H1 (cell line): Measurements from ENCODE around the gene SLC25A21. TPM values are rescaled to one million over a fixed set of nuclear protein-coding genes. Genes with fewer than 3 reads are reported as not detected.
A peak's percentile ranks its signal among the peaks of the same experiment; 100 is the strongest.

Source experiments
- CTCF ChIA-PET: fragments of 300-600 bp; sonication (Branson Sonifier 250); formaldehyde crosslinking; loops from one replicate; lab custom pipeline; 2021; ENCODE audit not compliant: partially characterized antibody; lab: Charles Lee
- POLR2A ChIA-PET: fragments of 300-600 bp; sonication (Branson Sonifier 250); formaldehyde crosslinking; loops from one replicate; lab custom pipeline; 2021; ENCODE audit warnings: inconsistent platforms; ENCODE audit not compliant: partially characterized antibody; lab: Charles Lee
- DNase-seq, 2 experiments: peaks; one replicate each; pipeline versions ENCODE4 v3.0.0 to v3.0.0-alpha.2; 2010 to 2022; ENCODE audit warnings: low spot score in 2 of 2, low read depth in 1 of 2, mixed read lengths in 1 of 2
- FAIRE-seq: peaks from 2 replicates; lab custom pipeline; 2011; peaks lifted over from hg19 to GRCh38; lab: Jason Lieb, UNC
- H2AFZ ChIP-seq: 2 replicates; pipeline ENCODE4 v1.8.1; 2012; ENCODE audit warnings: low read length, inconsistent platforms
- H2AK5ac ChIP-seq: 2 replicates; pipeline ENCODE4 v1.6.1; 2013; ENCODE audit warnings: low read depth, low read length
- H2BK120ac ChIP-seq: replicated peaks from 2 replicates; pipeline ENCODE3; 2013; ENCODE audit warnings: low read depth, low read length, inconsistent platforms
- H2BK12ac ChIP-seq: 2 replicates; pipeline ENCODE4 v1.6.1; 2013; ENCODE audit warnings: low read depth, low read length
- H2BK15ac ChIP-seq: 2 replicates; pipeline ENCODE4 v1.6.1; 2013; ENCODE audit warnings: low read length
- H2BK20ac ChIP-seq: 2 replicates; pipeline ENCODE4 v1.6.1; 2013; ENCODE audit warnings: low read length
- H2BK5ac ChIP-seq: 2 replicates; pipeline ENCODE4 v1.6.1; 2013; ENCODE audit warnings: low read depth, low read length
- H3K14ac ChIP-seq: 2 replicates; pipeline ENCODE4 v1.6.1; 2013; ENCODE audit warnings: inconsistent platforms; ENCODE audit not compliant: insufficient read length
- H3K18ac ChIP-seq: 2 replicates; pipeline ENCODE4 v1.6.1; 2013; ENCODE audit warnings: low read length; ENCODE audit errors: extremely low read depth
- H3K23ac ChIP-seq: 2 replicates; pipeline ENCODE4 v1.6.1; 2013; ENCODE audit warnings: inconsistent platforms; ENCODE audit not compliant: insufficient read length
- H3K23me2 ChIP-seq: 2 replicates; pipeline ENCODE4 v1.6.1; 2013; ENCODE audit warnings: low read depth, low read length
- H3K27ac ChIP-seq: 2 replicates; pipeline ENCODE4 v1.6.1; 2011; ENCODE audit warnings: low read depth, low read length, inconsistent platforms
- H3K27me3 ChIP-seq, 4 experiments: replicated peaks in 1 of 4; 1 replicate in 1 of 4; 2 replicates in 3 of 4; pipeline versions ENCODE4 v1.6.1 to v1.8.1; 2011 to 2013; ENCODE audit warnings: low read length in 3 of 4, mild to moderate bottlenecking in 3 of 4, inconsistent platforms in 2 of 4, mixed read lengths in 2 of 4, moderate library complexity in 1 of 4; ENCODE audit not compliant: control insufficient read depth in 3 of 4, insufficient read depth in 3 of 4; ENCODE audit errors: extremely low read depth in 1 of 4
- H3K36me3 ChIP-seq, 4 experiments: 2 replicates each; pipeline versions ENCODE4 v1.6.1 to v1.8.1; 2011 to 2013; ENCODE audit warnings: mild to moderate bottlenecking in 4 of 4, low read length in 3 of 4, moderate library complexity in 2 of 4, control low read depth in 1 of 4, inconsistent platforms in 1 of 4; ENCODE audit not compliant: insufficient read depth in 4 of 4, control insufficient read depth in 2 of 4
- H3K4ac ChIP-seq: replicated peaks from 2 replicates; pipeline ENCODE3; 2013; ENCODE audit warnings: low read length, low read depth, mixed read lengths, inconsistent platforms; ENCODE audit not compliant: insufficient read length
- H3K4me1 ChIP-seq, 4 experiments: replicated peaks in 1 of 4; 1 replicate in 1 of 4; 2 replicates in 3 of 4; pipeline versions ENCODE4 v1.6.1 to v1.8.1; 2011 to 2013; ENCODE audit warnings: low read length in 3 of 4, inconsistent platforms in 2 of 4, mixed read lengths in 1 of 4; ENCODE audit not compliant: insufficient read depth in 4 of 4, control insufficient read depth in 3 of 4
- H3K4me2 ChIP-seq, 2 experiments: 2 replicates each; pipeline versions ENCODE4 v1.6.1 to v1.8.1; 2011 to 2013; ENCODE audit warnings: low read depth in 2 of 2, low read length in 2 of 2, control low read depth in 1 of 2, inconsistent platforms in 1 of 2, mild to moderate bottlenecking in 1 of 2; ENCODE audit not compliant: insufficient read depth in 1 of 2
- H3K4me3 ChIP-seq, 4 experiments: fragments of 200-600, 300-600 bp in 1 of 4; sonication (generic), shearing (Covaris generic), sonication (Bioruptor Twin) in 1 of 4; 2 replicates each; pipeline versions ENCODE4 v1.5.1 to v1.8.1; 2011 to 2016; ENCODE audit warnings: low read length in 4 of 4, low read depth in 3 of 4, control low read depth in 2 of 4, inconsistent platforms in 2 of 4, mild to moderate bottlenecking in 2 of 4, mixed read lengths in 1 of 4, moderate library complexity in 1 of 4; ENCODE audit not compliant: insufficient read depth in 2 of 4; ENCODE audit errors: extremely low read depth in 1 of 4
- H3K56ac ChIP-seq: replicated peaks from 2 replicates; pipeline ENCODE3; 2013; ENCODE audit warnings: low read depth, mild to moderate bottlenecking, mixed read lengths, low read length, inconsistent platforms; ENCODE audit not compliant: insufficient read length
- H3K79me1 ChIP-seq: 2 replicates; pipeline ENCODE4 v1.6.1; 2013; ENCODE audit warnings: low read depth, low read length, control low read depth
- H3K79me2 ChIP-seq, 2 experiments: 2 replicates each; pipeline versions ENCODE4 v1.6.1 to v1.8.1; 2012 to 2013; ENCODE audit warnings: low read length in 2 of 2, mild to moderate bottlenecking in 2 of 2, inconsistent platforms in 1 of 2; ENCODE audit not compliant: insufficient read depth in 2 of 2, control insufficient read depth in 1 of 2
- H3K9ac ChIP-seq, 4 experiments: replicated peaks in 1 of 4; 1 replicate in 1 of 4; 2 replicates in 3 of 4; pipeline versions ENCODE4 v1.6.1 to v1.8.1; 2011 to 2013; ENCODE audit warnings: low read depth in 3 of 4, low read length in 3 of 4, control low read depth in 2 of 4, mild to moderate bottlenecking in 2 of 4, moderate library complexity in 2 of 4, inconsistent platforms in 1 of 4; ENCODE audit errors: extremely low read depth in 1 of 4
- H3K9me3 ChIP-seq, 2 experiments: 2 replicates each; pipeline versions ENCODE4 v1.6.1 to v1.8.1; 2012 to 2013; ENCODE audit warnings: mild to moderate bottlenecking in 2 of 2, moderate library complexity in 2 of 2, control low read depth in 1 of 2, inconsistent platforms in 1 of 2, low read depth in 1 of 2, low read length in 1 of 2, mixed read lengths in 1 of 2; ENCODE audit not compliant: insufficient read depth in 2 of 2
- H4K20me1 ChIP-seq, 2 experiments: replicated peaks in 1 of 2; 2 replicates each; pipeline versions ENCODE3 to v1.8.1; 2011 to 2013; ENCODE audit warnings: inconsistent platforms in 2 of 2, low read length in 2 of 2, mild to moderate bottlenecking in 1 of 2; ENCODE audit not compliant: insufficient read depth in 2 of 2, control insufficient read depth in 1 of 2
- H4K5ac ChIP-seq: 2 replicates; pipeline ENCODE4 v1.6.1; 2013; ENCODE audit warnings: low read length, low read depth, mixed read lengths, inconsistent platforms; ENCODE audit not compliant: insufficient read length
- H4K8ac ChIP-seq: 2 replicates; pipeline ENCODE4 v1.8.0; 2013; ENCODE audit warnings: mild to moderate bottlenecking, moderate library complexity, low read length, inconsistent platforms; ENCODE audit not compliant: insufficient read depth; ENCODE audit errors: extremely low read depth
- H4K91ac ChIP-seq: replicated peaks from 2 replicates; pipeline ENCODE3; 2013; ENCODE audit warnings: low read length, mixed read lengths, inconsistent platforms; ENCODE audit not compliant: insufficient read length
- JUND ChIP-seq: IDR thresholded peaks from 2 replicates; pipeline ENCODE4 v1.6.1; 2011; ENCODE audit warnings: mild to moderate bottlenecking, improper control_type of control experiment, low read length
- MAFK ChIP-seq: IDR thresholded peaks from 2 replicates; pipeline ENCODE4 v1.6.1; 2012; ENCODE audit warnings: low read depth, mild to moderate bottlenecking, improper control_type of control experiment, low read length
- WGBS, 2 experiments: shearing (Covaris generic) in 1 of 2; methylation state at CpG; one replicate each; pipeline versions ENCODE4 v1.1.6 to v1.1.7; 2013 to 2015; ENCODE audit warnings: low lambda C conversion rate in 2 of 2, mixed read lengths in 2 of 2, inconsistent platforms in 1 of 2, low coverage in 1 of 2, missing lambda C conversion rate in 1 of 2; ENCODE audit not compliant: insufficient replicate concordance in 2 of 2, insufficient coverage in 1 of 2, insufficient read length in 1 of 2; ENCODE audit errors: extremely low coverage in 1 of 2, missing lambda C conversion rate in 1 of 2; 5-methylcytosine and 5-hydroxymethylcytosine counted together
- polyA plus RNA-seq, 7 experiments: library from polyadenylated mRNA; depleted of rRNA in 3 of 7; stranded (reverse) in 5 of 7; unstranded in 2 of 7; fragments of >200 nt in 5 of 7; fragments of 200-250 nt in 2 of 7; gene quantifications; 1 replicate in 5 of 7; 2 replicates in 1 of 7; 4 replicates in 1 of 7; pipeline versions ENCODE4 v1.2.1 to v1.2.3, GENCODE V29; 2011 to 2013; ENCODE audit warnings: missing spikeins in 2 of 7, mixed read lengths in 2 of 7
- total RNA-seq: library from RNA; stranded (reverse); fragmentation: NEBNext Ultra II Directional; extraction: Animal tissue kit (Norgen Biotek cat#: 25700); gene quantifications from 2 replicates; pipeline ENCODE4 v1.2.1, GENCODE V29; 2021

Gene SLC25A21
- total and polyA plus RNA-seq, 2 of the 8 experiments (the other 6 are each of a cell fraction or from before 2014, with no cell fraction given), result 6.9 to 15.7 TPM

- Histone ChIP-seq H2AFZ (no peak overlapping the region), H3K4me3 (no peak overlapping the region), H2AK5ac (no peak overlapping the region), H2BK120ac (no peak overlapping the region), H2BK12ac (no peak overlapping the region), H3K9ac (no peak overlapping the region), H3K4me1 (peaks cover 2 to 14% (median 5%) of the 10 kb centered on the region in 4 experiments; a peak in 6 of 7 replicates), H3K4ac (no peak overlapping the region), H2BK5ac (no peak overlapping the region), H3K79me2 (no peaks in the 10 kb centered on the region), H3K18ac (no peak overlapping the region), H3K36me3 (no peaks in the 10 kb centered on the region), H3K79me1 (no peaks in the 10 kb centered on the region), H3K56ac (no peak overlapping the region), H2BK15ac (no peak overlapping the region), H3K9me3 (no peaks in the 10 kb centered on the region), H4K8ac (no peak overlapping the region), H2BK20ac (no peak overlapping the region), H3K23me2 (no peaks in the 10 kb centered on the region), H3K23ac (no peak overlapping the region), H4K91ac (no peak overlapping the region), H3K4me2 (no peak overlapping the region), H3K27ac (no peak overlapping the region), H3K27me3 (no peaks in the 10 kb centered on the region), H4K20me1 (no peaks in the 10 kb centered on the region), H3K14ac (no peak overlapping the region), H4K5ac (no peak overlapping the region)
- POLR2A ChIA-PET, result interaction anchor here (1.5 kb wide), 1 partner anchor 19 kb away, joined by 3 read pairs; no protein-coding TSS in a partner anchor
- DNase-seq (no peak), FAIRE-seq (no peak)
- CTCF ChIA-PET, result interaction anchor here (1.4 to 3.7 kb wide), 3 partner anchors 20 to 111 kb away, joined by 3 to 16 read pairs (median 10); no protein-coding TSS in a partner anchor
- TF ChIP-seq MAFK (0 out of 2 replicates have a peak, but pooled peaks have one; percentile 8), JUND (no peak)
- WGBS, 2 experiments, result 85% methylated on average over 2 of the region's 2 CpGs; no CpG with 5 or more reads in 1 of the 2 experiments
Measured at GRCh38 chr14:36766974-36767373, 405.4 kb downstream of the SLC25A21 start.
